Psoas muscle (tissue), 8 donors: ENCODE data around the gene LAD1. TPM values are rescaled to one million over a fixed set of nuclear protein-coding genes. Genes with fewer than 3 reads are reported as not detected.
A peak's percentile ranks its signal among the peaks of the same experiment; 100 is the strongest.

Experiments used
- ATAC-seq, 4 donors: fragments of 200-7000 bp; cut with Tn5 transposase; one replicate each; pipeline ENCODE4 v1.9.1; 2020; ENCODE audit warnings: moderate library complexity in 3 of 4, mild to moderate bottlenecking in 2 of 4
- DNase-seq, 2 donors: peaks; one replicate each; pipeline ENCODE4 v3.0.0-alpha.2; 2020
- H3K27ac ChIP-seq: fragments of 200-600 bp; one replicate; pipeline ENCODE4 v1.8.0; 2022
- H3K27me3 ChIP-seq, 3 donors: fragments of 200-600 bp in 1 of 3; one replicate each; pipeline versions ENCODE4 v1.6.1 to v1.8.0; 2013 to 2022; ENCODE audit warnings: low read length in 2 of 3, mild to moderate bottlenecking in 2 of 3, moderate library complexity in 1 of 3; ENCODE audit not compliant: insufficient read depth in 3 of 3
- H3K36me3 ChIP-seq, 2 donors: fragments of 200-600 bp in 1 of 2; one replicate each; pipeline versions ENCODE4 v1.6.1 to v1.8.0; 2013 to 2022; ENCODE audit warnings: low read depth in 1 of 2, mild to moderate bottlenecking in 1 of 2, moderate library complexity in 1 of 2; ENCODE audit not compliant: insufficient read depth in 1 of 2
- H3K4me1 ChIP-seq: fragments of 200-600 bp; one replicate; pipeline ENCODE4 v1.8.0; 2022
- H3K4me3 ChIP-seq: fragments of 200-600 bp; one replicate; pipeline ENCODE4 v1.8.0; 2022; ENCODE audit warnings: mild to moderate bottlenecking
- H3K9me3 ChIP-seq: fragments of 200-600 bp; one replicate; pipeline ENCODE4 v1.8.0; 2022
- CTCF ChIP-seq: fragments of 200-600 bp; IDR thresholded peaks from one replicate; pipeline ENCODE4 v1.8.0; 2022; ENCODE audit warnings: antibody characterized with exemption
- WGBS, 3 donors: extraction: QIAGEN DNeasy Blood & Tissue Kit; methylation state at CpG; one replicate each; pipeline versions ENCODE4 v1.1.6 to v1.1.7; 2013; 5-methylcytosine and 5-hydroxymethylcytosine counted together
- intact Hi-C, 2 donors: fragments of 100-400 bp; cut with DNase I; formaldehyde crosslinking; loops; one replicate each; pipeline versions ENCODE4 v1.11.0 to v1.14.2; 2022
- polyA plus RNA-seq, 3 donors: library from polyadenylated mRNA; stranded (reverse); fragments of 200-250 nt; gene quantifications; one replicate each; pipeline ENCODE4 v1.2.3, GENCODE V29; 2013
- total RNA-seq, 4 donors: library from RNA; stranded (reverse); fragmentation: NEBNext Ultra II Directional in 2 of 4; extraction: Animal tissue kit (Norgen Biotek cat#: 25700) in 2 of 4; gene quantifications; one replicate each; pipeline versions ENCODE4 v1.2.1 to v1.2.4, GENCODE V29; 2021 to 2023
- donor health status: healthy with polysubstance abuse.
- donor health status: DM: no; HTN: no; CAD: no; lungs with moderate emphysema.
- donor health status: Bipolar disorder and iron deficiency.
- donor health status: healthy.
- donor health status: DM: yes; HTN: yes; CAD: no.
- donor health status: DM: no; HTN: no; CAD: no.
- donor health status: DM: no; HTN: no; CAD: no.
- donor health status: DM: yes; HTN: yes; CAD: no.

LAD1 gene
- total and polyA plus RNA-seq, 7 donors: 0.23 to 17.7 (median 5.4) TPM

- no peak for TF ChIP-seq CTCF
- Histone ChIP-seq H3K9me3 (no peaks in the 10 kb centered on the region), H3K4me3 (peak overlapping the region; percentile 65), H3K27me3 (no peaks in the 10 kb centered on the region), H3K4me1 (peaks cover 35% of the 10 kb centered on the region), H3K36me3 (peaks cover 0 to 6% of the 10 kb centered on the region in 2 donors), H3K27ac (peak overlapping the region; percentile 81)
- DNase-seq (no peak), ATAC-seq (peak in 2 of 4 donors; percentile 1 to 13)
- WGBS, 3 donors: 59 to 65% (median 62%) methylated on average over 7 to 8 of the region's 8 CpGs
- intact Hi-C loops: no loop called here
These were observed 21.9 kb upstream of the LAD1 start for GRCh38 chr1:201421041-201421440.

- no peak for TF ChIP-seq CTCF
- ATAC-seq (peak in 2 of 4 donors; percentile 1 to 2), DNase-seq (peak in 1 of 2 donors; percentile 53)
- H3K4me1 ChIP-seq: peaks cover 31% of the 10 kb centered on the region
- H3K4me3 ChIP-seq: peak overlapping the region; percentile 65
- H3K9me3 ChIP-seq: no peaks in the 10 kb centered on the region
- peak overlapping the region; percentile 81 for H3K27ac ChIP-seq
- H3K36me3 ChIP-seq: peaks cover 0 to 9% of the 10 kb centered on the region in 2 donors
- no peaks in the 10 kb centered on the region for H3K27me3 ChIP-seq
- 47 to 64% (median 64%) methylated on average over 7 of the region's 7 CpGs for WGBS, 3 donors
- intact Hi-C loops: no loop called here
These were observed 21.5 kb upstream of the LAD1 start for GRCh38 chr1:201420608-201421002.

GRCh38 chr1:201419746-201420607 lies 20.9 kb upstream of the LAD1 start:
- Histone ChIP-seq H3K9me3 (no peaks in the 10 kb centered on the region), H3K4me3 (peak overlapping the region; percentile 65), H3K27ac (peak overlapping the region; percentile 81), H3K36me3 (peaks cover 0 to 15% of the 10 kb centered on the region in 2 donors), H3K4me1 (peaks cover 31% of the 10 kb centered on the region), H3K27me3 (no peaks in the 10 kb centered on the region)
- 39 to 44% (median 43%) methylated on average over 12 of the region's 12 CpGs for WGBS, 3 donors
- TF ChIP-seq CTCF: no peak
- intact Hi-C loops: no loop called here
- ATAC-seq (peak; percentile 19 to 46 (median 32)), DNase-seq (peak; percentile 51 to 66)

- Histone ChIP-seq H3K27ac (peak overlapping the region; percentile 81), H3K27me3 (no peaks in the 10 kb centered on the region), H3K4me1 (peaks cover 30% of the 10 kb centered on the region), H3K9me3 (no peaks in the 10 kb centered on the region), H3K36me3 (peaks cover 0 to 23% of the 10 kb centered on the region in 2 donors), H3K4me3 (peak overlapping the region; percentile 65)
- TF ChIP-seq CTCF: no peak
- 36 to 69% (median 50%) methylated on average over 4 of the region's 4 CpGs for WGBS, 3 donors
- intact Hi-C loops: no loop called here
- DNase-seq (peak in 1 of 2 donors; percentile 20), ATAC-seq (no peak)
These were observed 20.1 kb upstream of the LAD1 start for GRCh38 chr1:201419256-201419655.
